ENCODE data around the gene APP.

DNA sequence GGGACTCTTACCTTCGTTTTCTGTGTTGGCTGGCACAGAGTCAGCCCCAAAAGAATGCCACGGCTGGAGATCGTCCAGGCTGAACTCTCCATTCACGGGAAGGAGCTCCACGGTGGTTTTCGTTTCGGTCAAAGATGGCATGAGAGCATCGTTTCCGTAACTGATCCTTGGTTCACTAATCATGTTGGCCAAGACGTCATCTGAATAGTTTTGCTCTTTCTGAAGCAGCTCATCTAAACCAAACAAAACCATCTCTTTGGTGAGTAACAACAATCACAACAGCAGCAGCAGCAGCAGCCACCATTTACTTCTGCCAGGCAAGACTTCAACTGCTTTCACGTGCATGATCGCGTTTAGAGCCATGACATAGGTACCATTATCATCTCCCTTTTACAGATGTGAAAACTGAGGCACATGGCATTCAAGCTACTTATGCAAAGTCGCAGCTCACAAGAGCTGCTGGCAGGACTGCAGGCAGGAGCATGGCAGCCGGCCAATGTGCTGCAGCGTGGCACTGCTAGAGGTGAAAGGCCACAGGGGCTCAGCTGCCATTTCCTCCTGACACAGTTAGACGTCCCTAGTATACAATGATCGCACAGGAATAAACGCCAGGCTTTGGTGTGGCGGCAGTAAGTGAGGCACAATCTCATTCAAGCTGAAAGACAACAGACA, 258.7 kb downstream of the APP start:
- TF ChIP-seq, protein P1, sequence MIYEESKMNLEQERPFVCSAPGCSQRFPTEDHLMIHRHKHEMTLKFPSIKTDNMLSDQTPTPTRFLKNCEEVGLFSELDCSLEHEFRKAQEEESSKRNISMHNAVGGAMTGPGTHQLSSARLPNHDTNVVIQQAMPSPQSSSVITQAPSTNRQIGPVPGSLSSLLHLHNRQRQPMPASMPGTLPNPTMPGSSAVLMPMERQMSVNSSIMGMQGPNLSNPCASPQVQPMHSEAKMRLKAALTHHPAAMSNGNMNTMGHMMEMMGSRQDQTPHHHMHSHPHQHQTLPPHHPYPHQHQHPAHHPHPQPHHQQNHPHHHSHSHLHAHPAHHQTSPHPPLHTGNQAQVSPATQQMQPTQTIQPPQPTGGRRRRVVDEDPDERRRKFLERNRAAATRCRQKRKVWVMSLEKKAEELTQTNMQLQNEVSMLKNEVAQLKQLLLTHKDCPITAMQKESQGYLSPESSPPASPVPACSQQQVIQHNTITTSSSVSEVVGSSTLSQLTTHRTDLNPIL (CRISPR knock-in tag; IDR thresholded peaks at IDR 0.05; ENCODE audit: low read depth): no peak
- TF ChIP-seq, protein P2, sequence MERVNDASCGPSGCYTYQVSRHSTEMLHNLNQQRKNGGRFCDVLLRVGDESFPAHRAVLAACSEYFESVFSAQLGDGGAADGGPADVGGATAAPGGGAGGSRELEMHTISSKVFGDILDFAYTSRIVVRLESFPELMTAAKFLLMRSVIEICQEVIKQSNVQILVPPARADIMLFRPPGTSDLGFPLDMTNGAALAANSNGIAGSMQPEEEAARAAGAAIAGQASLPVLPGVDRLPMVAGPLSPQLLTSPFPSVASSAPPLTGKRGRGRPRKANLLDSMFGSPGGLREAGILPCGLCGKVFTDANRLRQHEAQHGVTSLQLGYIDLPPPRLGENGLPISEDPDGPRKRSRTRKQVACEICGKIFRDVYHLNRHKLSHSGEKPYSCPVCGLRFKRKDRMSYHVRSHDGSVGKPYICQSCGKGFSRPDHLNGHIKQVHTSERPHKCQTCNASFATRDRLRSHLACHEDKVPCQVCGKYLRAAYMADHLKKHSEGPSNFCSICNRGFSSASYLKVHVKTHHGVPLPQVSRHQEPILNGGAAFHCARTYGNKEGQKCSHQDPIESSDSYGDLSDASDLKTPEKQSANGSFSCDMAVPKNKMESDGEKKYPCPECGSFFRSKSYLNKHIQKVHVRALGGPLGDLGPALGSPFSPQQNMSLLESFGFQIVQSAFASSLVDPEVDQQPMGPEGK (CRISPR knock-in tag; IDR thresholded peaks at IDR 0.05; ENCODE audit: borderline replicate concordance): no peak
- TF ChIP-seq ZFP30 (CRISPR knock-in tag; IDR thresholded peaks at IDR 0.05) (no peak), ZC3H10 (CRISPR knock-in tag; IDR thresholded peaks at IDR 0.05) (no peak), BACH2 (CRISPR knock-in tag; IDR thresholded peaks at IDR 0.05; ENCODE audit: borderline replicate concordance) (no peak), TCF4 (CRISPR knock-in tag; IDR thresholded peaks at IDR 0.05; ENCODE audit: borderline replicate concordance) (no peak), ZFP3 (CRISPR knock-in tag; IDR thresholded peaks at IDR 0.05) (no peak), PPARA (CRISPR knock-in tag; IDR thresholded peaks at IDR 0.05; ENCODE audit: borderline replicate concordance) (no peak), ESRRG (CRISPR knock-in tag; IDR thresholded peaks at IDR 0.05) (no peak), ARNTL (CRISPR knock-in tag; IDR thresholded peaks at IDR 0.05; ENCODE audit: borderline replicate concordance, low read depth) (no peak), ZNF565 (CRISPR knock-in tag; conservative IDR thresholded peaks at IDR 0.05; ENCODE audit: low read depth) (no peak)
- TF ChIP-seq, protein P3, sequence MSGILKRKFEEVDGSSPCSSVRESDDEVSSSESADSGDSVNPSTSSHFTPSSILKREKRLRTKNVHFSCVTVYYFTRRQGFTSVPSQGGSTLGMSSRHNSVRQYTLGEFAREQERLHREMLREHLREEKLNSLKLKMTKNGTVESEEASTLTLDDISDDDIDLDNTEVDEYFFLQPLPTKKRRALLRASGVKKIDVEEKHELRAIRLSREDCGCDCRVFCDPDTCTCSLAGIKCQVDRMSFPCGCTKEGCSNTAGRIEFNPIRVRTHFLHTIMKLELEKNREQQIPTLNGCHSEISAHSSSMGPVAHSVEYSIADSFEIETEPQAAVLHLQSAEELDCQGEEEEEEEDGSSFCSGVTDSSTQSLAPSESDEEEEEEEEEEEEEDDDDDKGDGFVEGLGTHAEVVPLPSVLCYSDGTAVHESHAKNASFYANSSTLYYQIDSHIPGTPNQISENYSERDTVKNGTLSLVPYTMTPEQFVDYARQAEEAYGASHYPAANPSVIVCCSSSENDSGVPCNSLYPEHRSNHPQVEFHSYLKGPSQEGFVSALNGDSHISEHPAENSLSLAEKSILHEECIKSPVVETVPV (CRISPR knock-in tag; IDR thresholded peaks at IDR 0.05): no peak
- TF ChIP-seq, protein P4, sequence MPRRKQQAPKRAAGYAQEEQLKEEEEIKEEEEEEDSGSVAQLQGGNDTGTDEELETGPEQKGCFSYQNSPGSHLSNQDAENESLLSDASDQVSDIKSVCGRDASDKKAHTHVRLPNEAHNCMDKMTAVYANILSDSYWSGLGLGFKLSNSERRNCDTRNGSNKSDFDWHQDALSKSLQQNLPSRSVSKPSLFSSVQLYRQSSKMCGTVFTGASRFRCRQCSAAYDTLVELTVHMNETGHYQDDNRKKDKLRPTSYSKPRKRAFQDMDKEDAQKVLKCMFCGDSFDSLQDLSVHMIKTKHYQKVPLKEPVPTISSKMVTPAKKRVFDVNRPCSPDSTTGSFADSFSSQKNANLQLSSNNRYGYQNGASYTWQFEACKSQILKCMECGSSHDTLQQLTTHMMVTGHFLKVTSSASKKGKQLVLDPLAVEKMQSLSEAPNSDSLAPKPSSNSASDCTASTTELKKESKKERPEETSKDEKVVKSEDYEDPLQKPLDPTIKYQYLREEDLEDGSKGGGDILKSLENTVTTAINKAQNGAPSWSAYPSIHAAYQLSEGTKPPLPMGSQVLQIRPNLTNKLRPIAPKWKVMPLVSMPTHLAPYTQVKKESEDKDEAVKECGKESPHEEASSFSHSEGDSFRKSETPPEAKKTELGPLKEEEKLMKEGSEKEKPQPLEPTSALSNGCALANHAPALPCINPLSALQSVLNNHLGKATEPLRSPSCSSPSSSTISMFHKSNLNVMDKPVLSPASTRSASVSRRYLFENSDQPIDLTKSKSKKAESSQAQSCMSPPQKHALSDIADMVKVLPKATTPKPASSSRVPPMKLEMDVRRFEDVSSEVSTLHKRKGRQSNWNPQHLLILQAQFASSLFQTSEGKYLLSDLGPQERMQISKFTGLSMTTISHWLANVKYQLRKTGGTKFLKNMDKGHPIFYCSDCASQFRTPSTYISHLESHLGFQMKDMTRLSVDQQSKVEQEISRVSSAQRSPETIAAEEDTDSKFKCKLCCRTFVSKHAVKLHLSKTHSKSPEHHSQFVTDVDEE (CRISPR knock-in tag; IDR thresholded peaks at IDR 0.05): no peak
